HG02852 (cell line): ENCODE measurements around the gene BLID.

Experiments used
- ATAC-seq: cut with Tn5 transposase; IDR thresholded peaks from one replicate; pipeline ENCODE4 v1.9.1; 2021; ENCODE audit warnings: mild to moderate bottlenecking, moderate library complexity; ENCODE audit not compliant: unreplicated experiment

BLID gene

DNA sequence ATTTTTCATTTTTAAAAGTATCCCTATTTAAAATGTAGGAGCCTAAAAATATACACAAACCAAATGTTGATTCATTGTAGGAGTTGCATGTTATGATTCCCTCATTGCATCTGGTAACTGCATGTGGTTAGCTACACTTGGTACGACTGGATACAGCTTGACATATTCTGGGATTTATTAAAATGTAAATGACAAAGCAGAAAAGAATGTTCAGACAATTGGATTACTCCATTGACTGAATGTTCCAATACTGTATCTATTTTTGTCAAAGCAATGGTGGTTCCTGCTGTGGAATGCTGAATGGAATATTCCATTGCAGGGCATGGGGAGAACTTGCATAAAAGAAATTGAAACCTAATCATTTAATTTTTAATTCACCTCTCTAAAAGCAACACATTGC, 30.8 kb downstream of the BLID start:
- ATAC-seq = no peak

DNA sequence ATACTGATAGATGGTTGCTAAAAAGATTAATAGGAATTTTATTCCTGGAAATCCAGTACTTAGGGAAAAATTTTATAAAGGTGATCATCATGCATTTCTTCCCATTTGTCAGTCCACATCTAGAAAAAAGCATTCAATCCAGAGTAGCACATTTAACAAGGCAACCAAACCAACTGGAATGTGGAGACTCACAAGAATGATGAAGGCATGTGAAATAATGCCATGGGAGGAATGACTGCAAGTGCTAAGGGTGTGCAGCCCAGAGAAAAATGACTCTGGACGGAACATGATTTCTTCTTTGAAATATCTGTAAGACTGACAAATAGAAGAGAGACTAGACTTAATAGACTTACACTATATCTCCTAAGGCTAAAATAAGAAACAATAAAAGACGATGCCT, 33.8 kb downstream of the BLID start:
- ATAC-seq = no peak

DNA sequence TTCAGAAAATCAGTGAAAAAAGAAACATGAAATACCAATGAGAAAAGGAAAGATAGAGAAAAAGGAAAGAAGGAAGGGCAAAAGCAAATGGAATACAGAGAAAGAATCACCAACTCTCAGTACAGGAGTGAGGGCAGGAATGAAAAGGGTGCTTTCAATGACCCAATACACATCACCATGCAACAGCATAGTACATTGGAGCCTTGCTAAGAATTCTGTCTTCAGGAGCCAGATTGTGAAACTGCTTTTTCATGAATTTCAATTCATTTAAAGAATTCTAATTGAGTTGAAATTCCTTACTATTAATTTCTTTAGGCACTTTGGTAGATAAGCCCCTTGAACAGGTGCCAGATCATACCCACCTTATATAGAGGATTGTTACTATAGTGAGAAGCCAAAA, 34.9 kb downstream of the BLID start:
- ATAC-seq = no peak

DNA sequence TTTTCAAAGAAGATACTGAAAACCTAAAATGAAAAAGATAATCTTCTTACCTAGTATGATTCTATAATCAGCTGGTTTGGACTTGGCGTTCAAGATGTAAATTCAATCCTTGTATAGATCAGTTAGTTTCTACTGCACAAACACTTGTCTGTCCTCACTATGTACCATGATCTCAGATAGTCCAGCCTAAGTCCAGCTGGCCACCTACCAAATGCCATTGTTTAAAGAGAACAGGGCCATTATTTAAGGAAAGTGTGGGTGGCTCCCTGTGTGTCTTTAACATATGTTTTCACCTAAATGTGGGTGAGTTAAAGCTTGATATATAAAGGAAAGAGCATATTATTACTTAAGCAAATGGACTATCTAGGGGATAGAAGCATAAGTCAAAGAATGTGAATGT, 38.6 kb downstream of the BLID start:
- no peak for ATAC-seq

DNA sequence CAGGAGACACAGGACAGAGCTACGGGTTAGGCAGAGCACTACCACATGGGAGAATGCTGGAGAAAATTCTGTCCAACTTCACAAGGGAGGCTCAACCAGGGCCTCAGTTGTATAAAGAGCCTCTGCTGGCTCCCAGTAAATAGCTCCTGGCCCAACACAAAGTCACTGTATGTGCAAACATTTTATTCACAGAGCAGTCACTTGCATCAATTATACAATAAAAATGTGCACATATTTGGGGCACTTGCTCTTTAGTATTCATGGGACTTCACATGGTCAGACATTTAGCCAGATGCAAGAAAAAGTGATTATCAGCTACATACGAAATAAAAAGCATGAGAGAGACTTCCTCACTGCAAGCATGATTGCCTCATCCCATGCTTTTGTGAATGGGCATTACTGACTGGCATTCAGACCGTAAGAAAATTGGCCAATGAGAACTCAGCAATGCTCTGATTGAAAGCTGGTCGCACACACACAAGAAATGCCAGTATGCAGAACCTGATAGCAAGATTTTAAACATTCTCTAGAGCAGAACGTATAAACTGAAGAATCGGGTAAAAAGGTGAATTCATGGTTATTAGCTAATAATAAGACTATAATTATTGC, 39.4 kb downstream of the BLID start:
- no peak for ATAC-seq

DNA sequence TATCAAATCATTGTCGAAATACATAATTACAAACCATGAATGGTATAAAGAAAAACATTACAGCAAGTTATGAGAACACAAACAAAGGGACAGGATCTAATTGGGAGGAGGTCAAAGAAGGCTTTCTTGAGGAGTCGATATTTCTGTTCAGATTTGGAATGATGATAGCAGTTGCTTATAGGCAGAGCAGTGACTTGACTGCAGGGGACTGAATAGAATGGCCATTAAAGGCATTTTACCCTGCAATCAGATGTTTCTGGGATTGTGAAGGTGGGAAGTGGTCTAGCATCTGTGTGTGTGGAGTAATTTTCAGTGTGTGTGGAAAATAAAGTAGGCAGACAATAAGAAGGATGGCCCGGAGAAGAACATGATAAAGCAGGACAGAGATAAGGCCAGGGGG, 41.0 kb downstream of the BLID start:
- ATAC-seq = no peak

DNA sequence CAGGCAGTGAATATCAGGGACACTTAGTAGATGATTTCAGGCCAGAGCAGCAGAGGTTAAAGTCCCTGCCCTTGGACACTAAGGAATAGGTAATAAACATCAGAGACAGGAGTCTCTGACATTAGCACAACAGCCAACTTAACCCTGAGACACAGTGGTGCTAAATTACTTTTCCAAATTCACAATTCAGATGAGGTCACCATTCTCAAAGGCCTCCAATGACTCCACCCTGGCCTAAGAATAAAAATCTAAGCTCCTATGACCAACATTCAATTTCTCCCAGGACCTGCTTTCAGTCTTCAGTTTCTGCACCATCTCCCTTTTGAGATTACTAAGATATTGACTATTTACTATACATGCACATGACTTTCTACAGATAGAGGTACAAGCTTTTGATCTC, 42.0 kb downstream of the BLID start:
- no peak for ATAC-seq

DNA sequence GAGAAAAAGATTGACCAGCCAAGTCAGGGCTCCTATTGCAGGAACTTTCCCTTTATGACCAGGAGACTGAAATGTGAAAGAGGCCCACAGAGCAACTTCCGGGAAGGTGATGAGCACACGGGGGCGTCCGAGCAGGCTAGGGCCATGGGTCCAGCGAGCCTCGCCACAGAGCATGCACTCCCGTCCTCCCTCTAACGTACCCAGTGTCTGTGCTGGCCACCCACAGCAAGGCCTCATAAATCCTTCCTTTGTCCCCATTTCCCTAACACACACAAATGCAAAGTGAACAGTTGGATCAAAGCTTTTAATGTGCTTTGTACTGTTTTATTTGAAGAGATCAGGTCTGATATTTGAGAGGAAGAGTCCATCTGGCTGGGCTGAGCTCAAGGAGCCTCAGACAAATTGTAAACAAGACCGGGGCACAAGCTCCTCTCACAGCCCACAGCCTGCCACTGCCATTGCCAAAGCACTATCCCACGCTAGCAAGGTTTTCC, 44.3 kb downstream of the BLID start:
- no peak for ATAC-seq

DNA sequence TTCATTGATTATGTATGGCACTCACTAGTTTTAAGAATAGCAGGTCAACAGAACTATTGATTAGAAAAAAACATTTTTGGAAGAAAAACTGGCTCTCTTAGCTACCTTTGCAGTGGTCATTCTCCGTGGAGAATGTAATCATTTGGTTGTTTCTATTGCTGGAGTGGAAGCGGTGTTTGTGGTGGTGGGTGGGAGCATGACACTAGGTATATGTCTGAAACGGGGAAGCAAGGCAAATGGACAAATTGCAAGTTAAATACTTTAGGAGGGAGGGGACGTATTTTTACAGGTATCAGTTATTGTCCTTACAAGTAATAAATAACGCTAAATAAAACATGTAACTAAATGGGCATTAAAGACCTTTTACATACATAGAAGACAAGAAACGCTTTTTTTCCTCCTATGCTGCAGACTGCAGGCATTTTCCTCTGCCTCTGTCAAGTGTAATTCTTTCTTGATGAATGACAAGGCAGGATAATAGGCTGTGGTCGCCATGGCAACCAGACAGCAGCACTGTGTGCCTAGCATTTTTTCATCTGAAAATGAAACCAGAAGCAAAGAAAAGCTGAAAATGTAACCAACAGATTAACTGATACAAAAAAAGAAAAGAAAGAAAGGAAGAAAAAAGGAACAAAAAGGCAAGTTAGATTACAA, 46.2 kb downstream of the BLID start:
- ATAC-seq = no peak

DNA sequence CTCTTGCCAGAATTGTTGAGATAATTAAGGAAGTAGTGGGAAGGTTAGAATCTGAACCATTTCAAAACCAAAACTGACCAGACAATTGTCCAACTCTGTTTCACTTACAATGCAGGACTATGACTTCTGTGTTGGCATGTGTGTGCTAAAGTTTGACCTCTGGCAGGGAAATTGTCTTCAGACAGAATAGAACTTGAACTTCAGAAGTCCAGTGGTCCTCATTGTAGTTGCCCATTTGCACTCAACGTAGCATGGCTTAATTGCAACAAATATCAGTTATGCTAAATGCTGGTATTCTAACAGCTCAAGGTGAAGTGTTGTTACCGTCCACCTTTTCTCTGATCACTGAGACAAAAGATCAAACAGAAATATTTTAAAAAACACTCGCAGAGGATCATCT, 47.2 kb downstream of the BLID start:
- no peak for ATAC-seq

DNA sequence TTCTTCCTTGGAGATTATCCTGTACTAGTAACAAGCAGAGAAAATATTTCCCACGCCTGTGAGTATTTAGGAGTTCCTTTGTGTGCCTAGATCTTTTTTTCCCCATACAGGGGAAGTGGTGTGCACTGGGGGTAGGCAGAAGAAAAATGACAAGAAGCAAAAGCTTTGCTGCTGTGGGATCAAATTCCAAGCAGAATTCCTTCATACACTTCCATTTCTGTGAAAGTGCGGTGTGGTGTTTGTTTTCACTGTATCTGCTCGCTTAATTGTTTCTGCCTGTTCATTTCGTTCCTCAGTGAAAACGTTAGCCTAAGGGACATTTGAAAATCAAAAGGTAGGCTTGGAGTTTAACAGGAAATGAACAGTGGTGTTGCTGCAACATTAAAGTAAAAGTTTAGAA, 47.9 kb downstream of the BLID start:
- ATAC-seq = no peak
